GM12874 (cell line): ENCODE measurements around the gene ZNF70.

Experiments used
- CTCF ChIP-seq: IDR thresholded peaks from 2 replicates; pipeline ENCODE4 v1.5.1; 2011; ENCODE audit warnings: low read depth, mild to moderate bottlenecking, control low read depth, low read length, moderate library complexity; ENCODE audit not compliant: insufficient read depth

Gene ZNF70

GRCh38 chr22:23692598-23693291 lies 58.2 kb downstream of the ZNF70 start:
- TF ChIP-seq CTCF, result no peak

- no peak for TF ChIP-seq CTCF
Measured at GRCh38 chr22:23691748-23692423, 59.0 kb downstream of the ZNF70 start.

- no peak for TF ChIP-seq CTCF
Measured at GRCh38 chr22:23690713-23691112, 60.2 kb downstream of the ZNF70 start, which contains the start of gene RGL4. Gene RGL4 (plus strand): TSS chr22:23691013. CDS start chr22:23692031, 1,018 bp downstream.

GRCh38 chr22:23689414-23689813 lies 61.5 kb downstream of the ZNF70 start:
- TF ChIP-seq CTCF, result no peak
